Measurements from ENCODE around the gene FOXP1.

The FOXP1 gene

GRCh38 chr3:71127052-71127831 lies 456.3 kb downstream of the FOXP1 start:
- DNase-seq (ENCODE audit: low spot score): no peak

GRCh38 chr3:71125738-71126137 lies 457.8 kb downstream of the FOXP1 start:
- no peak for DNase-seq (ENCODE audit: low spot score)

DNA sequence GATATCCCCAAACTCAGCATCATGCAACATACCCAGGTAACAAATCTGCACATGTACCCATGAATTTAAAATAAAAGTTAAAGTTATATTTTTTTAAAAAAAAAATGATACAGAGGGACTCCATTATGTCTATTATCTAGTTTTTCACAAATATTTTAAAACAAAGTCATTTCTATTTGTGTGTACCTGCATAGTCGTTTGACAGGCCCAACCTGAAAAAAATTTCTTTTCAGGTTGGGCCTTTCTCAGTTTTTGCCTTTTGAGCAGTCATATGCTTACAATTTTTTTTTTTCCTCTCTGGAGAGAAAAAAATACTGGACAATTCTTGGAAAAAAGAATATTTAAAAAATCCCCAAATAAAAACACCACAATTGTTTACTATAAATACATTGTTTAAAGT lies 459.5 kb downstream of the FOXP1 start:
- DNase-seq (ENCODE audit: low spot score): no peak

- DNase-seq (ENCODE audit: low spot score): no peak
These were observed 460.9 kb downstream of the FOXP1 start for GRCh38 chr3:71122641-71123040.

- no peak for DNase-seq (ENCODE audit: low spot score)
These were observed 461.9 kb downstream of the FOXP1 start for GRCh38 chr3:71121429-71122167.

GRCh38 chr3:71120012-71120411 lies 463.5 kb downstream of the FOXP1 start:
- DNase-seq (ENCODE audit: low spot score): no peak

- no peak for DNase-seq (ENCODE audit: low spot score)
These were observed 464.4 kb downstream of the FOXP1 start for GRCh38 chr3:71119171-71119570.

DNA sequence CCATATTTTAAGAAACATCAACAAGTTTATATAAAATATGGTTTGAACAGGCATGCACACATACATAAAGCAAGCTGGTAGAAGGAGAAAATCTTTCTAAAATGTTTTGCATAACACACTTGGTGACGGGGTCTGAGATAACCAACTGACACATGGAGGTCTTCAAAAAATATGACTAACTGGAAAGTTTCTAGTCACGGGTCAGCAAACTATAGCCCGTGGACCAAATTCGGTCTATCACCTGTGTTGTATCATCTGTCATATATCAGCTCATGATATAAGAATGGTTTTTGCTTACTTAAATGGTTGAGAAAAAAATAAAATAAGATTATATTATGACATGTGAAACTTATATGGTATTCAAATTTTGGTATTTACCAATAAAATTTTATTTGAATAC lies 465.1 kb downstream of the FOXP1 start:
- no peak for DNase-seq (ENCODE audit: low spot score)

GRCh38 chr3:71117572-71118247 lies 465.8 kb downstream of the FOXP1 start:
- DNase-seq (ENCODE audit: low spot score): no peak

DNA sequence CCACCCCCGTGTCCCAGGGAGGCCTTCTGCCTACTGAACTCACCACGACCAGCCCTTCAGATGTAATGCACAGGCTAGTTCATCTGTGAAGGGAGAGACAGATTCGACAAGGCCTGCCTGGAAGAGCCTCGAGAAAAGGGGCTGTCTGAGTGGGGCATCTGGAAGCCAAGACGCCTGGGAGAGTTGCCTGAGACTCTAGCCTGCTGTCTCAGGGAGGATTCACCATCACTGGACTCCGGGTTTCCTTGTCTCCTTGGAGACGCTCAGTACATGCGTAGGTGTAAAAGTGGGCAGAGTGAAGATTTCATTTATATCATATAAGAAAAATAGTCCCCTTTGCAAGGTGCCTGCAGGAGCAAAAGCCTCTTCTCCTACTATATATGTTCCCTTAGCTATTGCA lies 468.9 kb downstream of the FOXP1 start:
- no peak for DNase-seq (ENCODE audit: low spot score)

- DNase-seq (ENCODE audit: low spot score): no peak
These were observed 471.0 kb downstream of the FOXP1 start for GRCh38 chr3:71112576-71112975.

- DNase-seq (ENCODE audit: low spot score): no peak
These were observed 471.6 kb downstream of the FOXP1 start for GRCh38 chr3:71111784-71112440.

- DNase-seq (ENCODE audit: low spot score): no peak
These were observed 472.9 kb downstream of the FOXP1 start for GRCh38 chr3:71110385-71111222.

DNA sequence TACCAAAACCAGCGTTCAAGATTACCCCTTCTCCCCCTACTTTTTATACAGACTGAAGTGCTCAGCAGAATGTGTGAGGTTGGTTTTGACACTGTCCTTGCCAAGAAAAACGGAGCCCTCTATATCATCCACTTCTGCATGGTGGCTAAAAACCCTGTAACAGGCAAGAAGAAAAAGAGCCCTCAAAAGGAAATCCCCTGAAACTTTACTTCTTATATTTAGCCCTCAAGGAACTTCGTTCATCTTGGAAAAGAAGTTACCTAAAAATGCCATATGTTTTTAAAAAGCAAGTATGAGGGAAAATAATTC lies 473.6 kb downstream of the FOXP1 start:
- DNase-seq (ENCODE audit: low spot score): no peak

- no peak for DNase-seq (ENCODE audit: low spot score)
These were observed 474.1 kb downstream of the FOXP1 start for GRCh38 chr3:71109241-71109976.

DNA sequence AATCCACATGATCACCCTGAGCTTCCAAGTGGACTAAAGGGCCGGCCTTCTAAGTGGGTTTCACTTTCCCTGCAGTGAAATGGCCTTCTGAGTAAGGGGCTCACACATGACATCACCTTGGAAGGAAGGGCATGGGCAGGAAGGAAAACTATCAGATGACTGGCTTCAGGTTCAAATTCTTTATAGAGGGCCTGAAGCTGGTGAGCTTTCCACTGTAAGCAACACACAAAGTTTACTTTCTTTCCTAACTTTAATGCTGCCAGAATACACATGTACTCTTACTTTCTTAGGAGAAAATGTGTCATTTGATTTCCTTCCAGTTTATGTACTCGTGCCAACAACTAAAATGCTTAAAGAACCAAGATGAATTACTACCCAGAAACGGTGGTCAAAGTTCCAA lies 475.6 kb downstream of the FOXP1 start:
- DNase-seq (ENCODE audit: low spot score): no peak

DNA sequence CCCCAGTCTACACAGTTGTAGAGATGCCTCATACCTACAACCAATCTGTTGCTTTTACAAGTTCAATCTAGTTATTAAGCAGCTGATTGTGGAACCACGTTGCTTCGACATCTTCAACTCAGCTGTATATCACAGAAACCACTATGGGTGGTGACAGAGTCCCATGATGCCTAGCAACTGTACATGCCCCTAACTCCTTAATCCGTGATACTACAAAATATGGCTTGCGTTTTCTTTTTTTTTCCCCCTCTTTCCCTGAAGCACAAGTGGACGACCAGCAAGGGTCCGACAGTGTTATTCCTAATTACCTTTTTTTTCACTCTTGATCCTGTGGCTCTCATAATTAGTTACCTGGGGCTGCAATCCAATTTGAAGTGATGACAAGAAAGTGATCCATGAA lies 478.6 kb downstream of the FOXP1 start:
- DNase-seq (ENCODE audit: low spot score): no peak

GRCh38 chr3:71104556-71104955 lies 479.0 kb downstream of the FOXP1 start:
- DNase-seq (ENCODE audit: low spot score): no peak

GRCh38 chr3:71104121-71104541 lies 479.4 kb downstream of the FOXP1 start:
- no peak for DNase-seq (ENCODE audit: low spot score)

DNA sequence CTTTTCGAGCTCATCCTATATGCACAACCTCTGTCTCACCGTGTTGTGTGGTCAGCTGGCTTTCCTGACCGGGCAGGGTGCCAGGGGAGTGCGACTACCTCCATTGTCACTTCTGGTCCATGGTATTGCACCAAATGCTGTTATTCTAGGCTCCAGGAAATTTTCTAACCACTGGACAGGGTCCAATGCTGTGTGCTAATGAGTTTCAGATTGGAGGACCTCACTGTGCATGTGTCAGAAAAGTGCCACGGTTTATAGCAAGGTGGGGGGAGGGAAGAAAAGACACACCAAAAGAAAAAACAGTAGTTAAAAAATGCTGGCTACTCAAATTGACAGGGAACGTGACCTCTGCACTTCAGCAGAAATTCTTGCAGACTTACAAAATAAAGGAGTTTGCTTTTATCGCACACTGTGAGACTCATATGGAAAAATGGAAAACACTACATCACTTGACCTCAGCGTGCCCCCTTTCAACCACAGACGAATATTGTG lies 480.1 kb downstream of the FOXP1 start:
- DNase-seq (ENCODE audit: low spot score): no peak

Data from left forelimb (tissue), 1 donor.